ENCODE results near the gene MYL3.

Gene MYL3

DNA sequence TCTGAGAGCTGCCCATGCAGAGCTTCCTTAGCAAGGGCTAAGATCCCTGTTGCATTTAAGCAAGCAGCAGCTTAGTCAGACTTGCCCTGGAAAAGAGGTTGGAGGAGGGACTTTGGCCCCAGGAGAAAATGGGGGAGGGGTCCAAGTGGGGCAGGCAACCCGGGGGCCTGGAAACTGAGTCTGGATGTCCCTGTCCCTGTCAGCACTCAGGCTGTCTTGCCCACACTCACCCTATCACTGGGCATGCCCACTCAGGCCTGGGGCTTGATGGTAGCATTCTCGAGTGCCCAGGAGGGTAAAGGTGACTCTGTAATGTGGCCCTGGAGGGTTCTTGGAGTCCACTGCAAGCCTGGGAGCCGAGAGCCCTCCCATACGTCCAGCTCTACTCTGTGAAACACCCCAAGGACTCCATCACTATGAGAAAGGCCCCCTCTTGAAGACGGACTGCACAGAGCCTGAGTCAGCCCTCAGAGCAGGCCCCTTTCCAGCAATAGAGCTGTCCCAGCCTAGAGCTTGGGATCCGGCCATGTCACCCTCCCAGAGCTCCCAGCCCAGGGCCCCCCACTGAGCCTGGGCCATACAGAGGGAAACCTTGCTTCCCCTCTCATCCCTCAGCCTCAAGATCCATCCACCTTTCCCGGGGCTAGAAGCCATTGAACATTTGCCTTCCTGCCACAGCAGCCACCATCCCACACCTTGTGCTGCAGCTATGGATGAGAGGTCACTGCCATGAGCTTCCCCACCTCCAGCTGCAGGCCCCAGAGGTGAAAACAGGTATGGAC lies 13.4 kb downstream of the MYL3 start:
- DNase-seq: no peak

- DNase-seq: no peak
These were observed 14.1 kb downstream of the MYL3 start for GRCh38 chr3:46849045-46849631.

- DNase-seq: peak in 1 of 5 donors; percentile 16
These were observed 14.8 kb downstream of the MYL3 start for GRCh38 chr3:46848271-46849044.

GRCh38 chr3:46847744-46848143 lies 15.5 kb downstream of the MYL3 start:
- DNase-seq: no peak

- no peak for DNase-seq
These were observed 16.4 kb downstream of the MYL3 start for GRCh38 chr3:46846624-46847542.

DNA sequence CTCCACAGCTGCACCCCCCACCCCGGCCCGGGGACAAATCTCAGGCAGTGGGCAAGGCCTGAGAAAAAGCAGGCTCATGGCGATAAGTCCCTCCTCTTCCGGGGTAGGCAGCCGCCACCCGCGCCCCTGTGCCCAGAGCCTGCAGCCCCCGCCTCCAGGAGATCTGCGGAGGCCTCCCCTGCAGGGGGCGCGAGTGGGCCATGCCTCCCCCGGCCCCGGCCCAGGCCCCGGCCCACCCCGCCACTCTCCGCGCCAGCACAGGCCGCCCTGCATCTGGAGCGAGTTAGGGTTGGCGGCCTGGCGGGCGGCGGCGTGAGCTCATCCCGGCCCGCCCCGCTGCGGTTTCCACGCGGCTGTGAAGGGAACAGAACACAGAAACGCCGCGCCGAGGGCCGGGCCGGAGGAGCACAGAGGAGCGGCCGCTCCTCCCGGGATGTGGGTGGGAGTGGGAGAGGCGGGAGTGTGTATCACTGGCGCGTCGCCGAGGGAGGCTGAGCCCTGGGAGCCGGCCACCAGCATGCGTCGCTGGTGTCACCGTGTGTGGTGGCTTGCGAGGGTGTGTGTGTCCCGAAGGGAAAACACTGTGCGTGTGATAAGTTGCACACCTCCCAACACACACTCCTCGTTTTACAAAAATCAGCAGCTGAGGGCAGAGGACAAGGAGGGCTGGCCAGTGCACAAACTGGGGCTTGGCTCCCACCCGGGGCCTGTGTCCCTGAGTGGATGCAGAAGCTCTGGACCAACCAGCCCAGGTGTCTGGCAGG lies 17.2 kb downstream of the MYL3 start:
- peak; percentile 56 to 75 (median 72) for DNase-seq

- no peak for DNase-seq
These were observed 17.8 kb downstream of the MYL3 start for GRCh38 chr3:46845397-46845859.

GRCh38 chr3:46844881-46845312 lies 18.3 kb downstream of the MYL3 start:
- DNase-seq: no peak

DNA sequence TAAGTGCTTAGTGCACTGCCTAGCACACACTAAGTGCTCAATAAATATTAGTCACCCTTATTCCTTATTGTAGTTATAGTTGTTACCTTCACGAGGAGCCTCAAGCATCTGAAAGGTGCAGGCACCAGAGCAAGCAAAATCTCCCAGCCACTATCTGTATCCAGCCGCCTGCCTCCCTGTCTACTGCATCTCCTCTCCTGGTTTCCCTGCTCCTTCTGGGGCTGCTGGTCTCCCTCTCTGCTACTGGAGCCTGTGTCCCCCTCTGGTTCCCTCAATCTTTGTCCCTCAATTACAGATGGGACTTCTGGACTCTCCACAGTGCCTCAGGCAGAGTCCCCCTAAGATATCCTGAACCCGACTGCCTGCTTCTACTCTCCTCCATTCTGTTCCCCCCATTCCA lies 18.8 kb downstream of the MYL3 start:
- no peak for DNase-seq

GRCh38 chr3:46843508-46843907 lies 19.7 kb downstream of the MYL3 start:
- no peak for DNase-seq

GRCh38 chr3:46840491-46840890 lies 22.8 kb downstream of the MYL3 start:
- DNase-seq: no peak

DNA sequence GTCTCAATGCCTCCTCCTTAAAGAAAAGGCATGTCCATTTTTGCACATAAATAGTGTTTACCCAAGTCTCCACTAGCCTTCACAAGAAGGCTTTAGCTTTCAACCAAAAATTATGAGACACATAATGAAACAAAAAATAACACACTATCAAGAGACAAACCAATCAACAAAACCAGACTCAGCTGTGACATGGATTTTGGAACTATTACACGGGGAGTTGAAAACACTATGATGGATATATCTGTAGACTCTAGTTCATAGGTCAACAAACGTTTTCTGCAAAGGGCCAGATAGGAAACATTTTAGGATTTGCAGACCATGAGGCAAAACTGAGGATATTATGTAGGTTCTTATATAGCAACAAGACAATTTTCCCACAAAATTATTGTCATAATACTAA lies 24.9 kb downstream of the MYL3 start:
- DNase-seq: no peak

DNA sequence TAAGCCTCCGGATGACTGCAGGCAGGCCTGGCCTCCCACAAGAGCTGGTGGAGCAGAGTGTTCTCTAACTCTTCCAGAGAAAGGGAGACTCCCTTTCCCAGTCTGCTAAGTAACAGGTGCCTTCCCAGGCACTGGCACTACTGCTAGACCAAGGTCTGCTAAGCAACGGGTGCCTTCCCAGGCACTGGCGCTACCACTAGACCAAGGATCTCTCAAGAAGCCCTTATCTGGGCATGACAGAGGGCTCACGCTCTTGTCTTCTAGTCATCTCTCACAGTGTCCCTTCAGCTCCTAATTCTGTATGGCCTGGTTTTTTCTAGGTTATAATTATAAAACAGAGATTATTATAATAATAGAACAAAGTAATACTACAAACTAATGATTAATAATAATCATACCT lies 27.8 kb downstream of the MYL3 start:
- no peak for DNase-seq

DNA sequence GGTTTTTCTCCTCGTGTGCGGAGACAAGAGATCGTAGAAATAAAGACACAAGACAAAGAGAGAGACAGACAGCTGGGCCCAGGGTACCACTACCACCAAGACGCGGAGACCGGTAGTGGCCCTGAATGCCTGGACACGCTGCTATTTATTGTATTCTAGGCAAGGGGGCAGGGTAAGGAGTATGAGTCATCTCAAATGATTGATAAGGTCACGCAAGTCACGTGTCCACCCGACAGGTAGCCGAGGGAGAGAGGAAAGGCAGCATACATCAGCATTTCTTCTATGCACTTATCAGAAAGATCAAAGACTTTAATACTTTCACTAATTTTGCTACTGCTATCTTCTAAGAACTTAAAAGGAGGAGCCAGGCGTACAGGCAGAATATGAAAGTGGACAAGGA lies 28.2 kb downstream of the MYL3 start:
- DNase-seq: no peak

- DNase-seq: no peak
These were observed 29.6 kb downstream of the MYL3 start for GRCh38 chr3:46833346-46834300.

DNA sequence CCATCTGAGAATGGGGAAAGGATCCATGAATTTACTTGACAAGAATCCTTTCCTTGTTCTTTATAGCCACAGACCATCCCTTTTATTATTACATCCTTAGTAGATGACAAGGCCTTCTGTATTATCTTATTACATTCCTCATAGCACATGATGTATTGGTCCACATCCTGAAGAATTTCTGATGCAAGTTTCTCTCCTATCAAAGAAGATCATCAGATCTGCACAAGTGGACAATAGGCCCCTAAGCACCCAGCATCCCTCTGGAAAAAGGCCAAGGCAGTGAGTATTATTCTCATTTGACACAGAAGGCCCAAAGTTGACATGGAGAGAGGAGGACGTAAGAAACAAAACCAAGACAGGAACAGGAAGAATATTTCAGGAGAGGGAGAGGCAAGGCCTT lies 31.4 kb downstream of the MYL3 start:
- no peak for DNase-seq

GRCh38 chr3:46831316-46831715 lies 31.9 kb downstream of the MYL3 start:
- no peak for DNase-seq

GRCh38 chr3:46830801-46831200 lies 32.4 kb downstream of the MYL3 start:
- no peak for DNase-seq

GRCh38 chr3:46829699-46830208 lies 33.5 kb downstream of the MYL3 start:
- no peak for DNase-seq

DNA sequence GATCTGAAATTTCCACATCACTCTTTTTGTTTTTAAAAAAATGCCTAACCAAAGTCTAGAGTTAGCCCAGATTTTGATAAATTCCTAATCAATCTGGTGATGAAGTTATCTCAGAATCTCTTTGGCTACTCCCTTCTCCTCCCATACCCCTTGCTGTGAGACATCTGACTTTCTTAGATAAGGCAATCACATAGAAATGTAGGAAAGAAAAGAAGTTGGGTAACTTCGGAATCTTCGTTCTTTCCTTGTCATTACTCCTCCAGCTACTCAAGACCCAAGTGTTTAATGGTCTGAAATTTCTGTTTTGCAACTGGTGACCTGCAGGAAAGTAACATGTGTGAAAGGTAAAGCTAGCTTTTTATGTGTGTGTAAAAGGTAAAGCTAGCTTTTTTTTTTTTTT lies 37.8 kb downstream of the MYL3 start:
- DNase-seq: no peak

All from T-helper 1 cell (primary cell).